GM12891 (cell line): ENCODE data around the gene ARHGEF37.

Experiments
- PAX5 ChIP-seq: IDR thresholded peaks from 2 replicates; pipeline ENCODE4 v1.6.1; 2011; ENCODE audit warnings: low read length, moderate library complexity, mild to moderate bottlenecking; ENCODE audit not compliant: insufficient read depth, severe bottlenecking
- POLR2A ChIP-seq: IDR thresholded peaks from 2 replicates; pipeline ENCODE4 v1.6.1; 2011; ENCODE audit warnings: low read depth, low read length, control low read depth
- POLR2AphosphoS5 ChIP-seq: IDR thresholded peaks from 2 replicates; pipeline ENCODE4 v1.6.1; 2011; ENCODE audit warnings: low read depth, low read length, control low read depth
- SPI1 ChIP-seq: IDR thresholded peaks from 2 replicates; pipeline ENCODE4 v1.6.1; 2011; ENCODE audit warnings: low read depth, low read length, control low read depth
- TAF1 ChIP-seq: IDR thresholded peaks from 2 replicates; pipeline ENCODE4 v1.6.1; 2011; ENCODE audit warnings: low read depth, low read length, control low read depth

GRCh38 chr5:149654883-149655505 is 73.7 kb downstream of the ARHGEF37 start:
- TF ChIP-seq POLR2A (no peak), POLR2AphosphoS5 (no peak), SPI1 (no peak), PAX5 (no peak), TAF1 (no peak)
